Loucy (cell line): ENCODE results near the gene CHDH.

Experiments used
- EZH2phosphoT487 ChIP-seq: fragments of 200-600 bp; IDR thresholded peaks from 2 replicates; pipeline ENCODE4 v1.6.1; 2018; ENCODE audit warnings: antibody characterized with exemption, mild to moderate bottlenecking, moderate library complexity, borderline replicate concordance
- TF ChIP-seq, protein P1 (sequence below): fragments of 200-600 bp; sonication (generic); conservative IDR thresholded peaks from 2 replicates; pipeline ENCODE4 v1.5.1; 2014; ENCODE audit warnings: mild to moderate bottlenecking, antibody characterized with exemption, low read length

DNA sequence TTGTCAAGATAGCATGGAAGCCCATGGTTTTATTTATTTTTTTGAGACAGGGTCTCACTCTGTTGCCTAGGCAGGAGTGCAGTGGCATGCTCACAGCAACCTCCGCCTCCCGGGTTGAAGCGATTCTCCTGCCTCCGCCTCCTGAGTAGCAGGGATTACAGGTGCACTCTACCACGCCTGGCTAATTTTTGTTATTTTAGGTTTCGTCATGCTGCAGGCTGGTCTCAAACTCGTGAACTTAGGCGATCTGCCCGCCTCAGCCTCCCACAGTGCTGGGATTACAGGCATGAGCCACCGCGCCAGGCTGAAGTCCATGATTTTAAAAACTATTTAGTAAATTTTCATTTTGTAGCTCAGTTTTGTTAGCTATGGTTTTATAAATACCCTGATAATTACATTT, 38.4 kb upstream of the CHDH start:
- TF ChIP-seq, protein P1, sequence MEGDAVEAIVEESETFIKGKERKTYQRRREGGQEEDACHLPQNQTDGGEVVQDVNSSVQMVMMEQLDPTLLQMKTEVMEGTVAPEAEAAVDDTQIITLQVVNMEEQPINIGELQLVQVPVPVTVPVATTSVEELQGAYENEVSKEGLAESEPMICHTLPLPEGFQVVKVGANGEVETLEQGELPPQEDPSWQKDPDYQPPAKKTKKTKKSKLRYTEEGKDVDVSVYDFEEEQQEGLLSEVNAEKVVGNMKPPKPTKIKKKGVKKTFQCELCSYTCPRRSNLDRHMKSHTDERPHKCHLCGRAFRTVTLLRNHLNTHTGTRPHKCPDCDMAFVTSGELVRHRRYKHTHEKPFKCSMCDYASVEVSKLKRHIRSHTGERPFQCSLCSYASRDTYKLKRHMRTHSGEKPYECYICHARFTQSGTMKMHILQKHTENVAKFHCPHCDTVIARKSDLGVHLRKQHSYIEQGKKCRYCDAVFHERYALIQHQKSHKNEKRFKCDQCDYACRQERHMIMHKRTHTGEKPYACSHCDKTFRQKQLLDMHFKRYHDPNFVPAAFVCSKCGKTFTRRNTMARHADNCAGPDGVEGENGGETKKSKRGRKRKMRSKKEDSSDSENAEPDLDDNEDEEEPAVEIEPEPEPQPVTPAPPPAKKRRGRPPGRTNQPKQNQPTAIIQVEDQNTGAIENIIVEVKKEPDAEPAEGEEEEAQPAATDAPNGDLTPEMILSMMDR: no peak
- no peak for TF ChIP-seq EZH2phosphoT487
